Stimulated activated CD4-positive, alpha-beta T cell treated with anti-CD3 and anti-CD28 coated beads, Interleukin-4, amount 100 ng/mL, for 48 hours (primary cell): ENCODE measurements around the gene MYZAP.

Experiments used
- DNase-seq, 2 donors: peaks; one replicate each; pipeline ENCODE4 v3.0.0-alpha.2; 2020; ENCODE audit warnings: low read depth in 2 of 2

MYZAP gene

GRCh38 chr15:57625703-57626448, 34.2 kb downstream of the MYZAP start:
- no peak for DNase-seq

GRCh38 chr15:57626713-57627440, 35.2 kb downstream of the MYZAP start:
- DNase-seq, result no peak

- DNase-seq, result no peak
These were observed 39.8 kb downstream of the MYZAP start for GRCh38 chr15:57631386-57632110.

GRCh38 chr15:57634290-57634689, 42.6 kb downstream of the MYZAP start:
- DNase-seq, result no peak

- no peak for DNase-seq
These were observed 43.7 kb downstream of the MYZAP start for GRCh38 chr15:57635300-57635909.

- DNase-seq, result no peak
These were observed 46.1 kb downstream of the MYZAP start for GRCh38 chr15:57637846-57638245.

GRCh38 chr15:57639306-57639705, 47.6 kb downstream of the MYZAP start:
- no peak for DNase-seq

GRCh38 chr15:57640930-57641682, 49.4 kb downstream of the MYZAP start:
- peak in 1 of 2 donors; percentile 3 for DNase-seq

GRCh38 chr15:57643826-57644225, 52.1 kb downstream of the MYZAP start:
- no peak for DNase-seq

- DNase-seq, result no peak
These were observed 54.4 kb downstream of the MYZAP start for GRCh38 chr15:57646087-57646486.

GRCh38 chr15:57647071-57647790, 55.5 kb downstream of the MYZAP start:
- no peak for DNase-seq

GRCh38 chr15:57647791-57648130, 56.1 kb downstream of the MYZAP start:
- no peak for DNase-seq

GRCh38 chr15:57649138-57649537, 57.4 kb downstream of the MYZAP start:
- no peak for DNase-seq

GRCh38 chr15:57651445-57651844, 59.7 kb downstream of the MYZAP start:
- no peak for DNase-seq

- no peak for DNase-seq
These were observed 60.8 kb downstream of the MYZAP start for GRCh38 chr15:57652481-57652880.

- no peak for DNase-seq
These were observed 62.6 kb downstream of the MYZAP start for GRCh38 chr15:57654153-57654852.

- no peak for DNase-seq
These were observed 63.3 kb downstream of the MYZAP start for GRCh38 chr15:57655053-57655452.

GRCh38 chr15:57655809-57656208, 64.1 kb downstream of the MYZAP start:
- DNase-seq, result no peak

- no peak for DNase-seq
These were observed 64.7 kb downstream of the MYZAP start for GRCh38 chr15:57656434-57656833.

GRCh38 chr15:57657619-57658018, 65.9 kb downstream of the MYZAP start:
- no peak for DNase-seq
